ENCODE data around the gene KAT6B. TPM values are rescaled to one million over a fixed set of nuclear protein-coding genes. Genes with fewer than 3 reads are reported as not detected.

KAT6B gene
- total and polyA plus RNA-seq, 2 donors (not counting 1 experiment from before 2014, with no cell fraction given): 3.9 to 37.8 TPM

DNA sequence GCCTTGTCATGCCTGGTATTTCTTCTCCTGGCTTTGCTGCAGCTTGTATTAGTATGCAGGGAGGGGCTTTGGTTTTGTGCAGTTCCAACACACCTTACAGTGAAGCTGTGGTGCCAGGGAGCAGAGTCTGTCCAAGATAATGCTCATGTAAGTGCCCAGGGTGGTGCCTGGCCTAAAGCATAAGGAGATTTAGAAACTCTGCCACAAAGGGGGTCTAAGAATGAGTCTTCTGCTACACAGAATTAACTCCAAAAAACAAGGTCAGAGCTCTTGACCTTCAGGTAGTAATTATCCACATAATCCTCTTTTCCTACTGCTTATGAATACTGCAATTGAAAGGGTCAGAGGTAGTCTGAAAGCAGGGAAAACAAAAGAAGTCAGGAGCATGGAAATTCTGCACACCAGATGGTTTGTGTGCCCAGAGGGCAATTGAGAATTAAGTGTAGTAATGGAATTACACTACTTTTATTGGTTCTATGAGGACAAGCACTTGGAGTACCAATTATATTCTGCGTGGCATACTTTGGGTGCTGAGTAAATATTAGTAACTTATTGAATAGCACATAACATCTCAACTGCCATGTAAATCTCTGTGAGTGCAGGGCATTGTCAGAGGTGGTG is 121.5 kb downstream of the KAT6B start:
- Histone ChIP-seq H3K4me3 (replicated peaks in 1 of 4; ENCODE audit: control extremely low read depth in 1 of 4, insufficient read depth in 1 of 4, low read depth in 3 of 4, low read length in 4 of 4) (no peak overlapping the region), H3K9ac (ENCODE audit: insufficient read depth, low read length) (no peak overlapping the region), H3K36me3 (ENCODE audit: control insufficient read depth, insufficient read depth, low read length) (no peaks in the 10 kb centered on the region), H4K20me1 (ENCODE audit: control insufficient read depth, extremely low read depth, insufficient read depth, low read length) (no peaks in the 10 kb centered on the region), H3K79me2 (ENCODE audit: control insufficient read depth, insufficient read depth, low read length) (peaks cover 4% of the 10 kb centered on the region), H3K27ac (ENCODE audit: insufficient read depth, low read length) (no peak overlapping the region), H3K9me3 (ENCODE audit: control insufficient read depth, insufficient read depth, low read depth, low read length) (no peaks in the 10 kb centered on the region), H3K4me2 (ENCODE audit: extremely low read depth, insufficient read depth, low read length) (no peak overlapping the region), H3K4me1 (ENCODE audit: control insufficient read depth, extremely low read depth, insufficient read depth, low read length) (peaks cover 6% of the 10 kb centered on the region), H2AFZ (ENCODE audit: low read length) (no peak overlapping the region), H3K27me3 (ENCODE audit: control insufficient read depth, insufficient read depth, low read length) (no peaks in the 10 kb centered on the region)
- DNase-seq (ENCODE audit: low read depth in 2 of 2): no peak
- no peak for TF ChIP-seq EZH2 (IDR thresholded peaks at IDR 0.05; ENCODE audit: low read length, missing control alignments)
- TF ChIP-seq, protein P1, sequence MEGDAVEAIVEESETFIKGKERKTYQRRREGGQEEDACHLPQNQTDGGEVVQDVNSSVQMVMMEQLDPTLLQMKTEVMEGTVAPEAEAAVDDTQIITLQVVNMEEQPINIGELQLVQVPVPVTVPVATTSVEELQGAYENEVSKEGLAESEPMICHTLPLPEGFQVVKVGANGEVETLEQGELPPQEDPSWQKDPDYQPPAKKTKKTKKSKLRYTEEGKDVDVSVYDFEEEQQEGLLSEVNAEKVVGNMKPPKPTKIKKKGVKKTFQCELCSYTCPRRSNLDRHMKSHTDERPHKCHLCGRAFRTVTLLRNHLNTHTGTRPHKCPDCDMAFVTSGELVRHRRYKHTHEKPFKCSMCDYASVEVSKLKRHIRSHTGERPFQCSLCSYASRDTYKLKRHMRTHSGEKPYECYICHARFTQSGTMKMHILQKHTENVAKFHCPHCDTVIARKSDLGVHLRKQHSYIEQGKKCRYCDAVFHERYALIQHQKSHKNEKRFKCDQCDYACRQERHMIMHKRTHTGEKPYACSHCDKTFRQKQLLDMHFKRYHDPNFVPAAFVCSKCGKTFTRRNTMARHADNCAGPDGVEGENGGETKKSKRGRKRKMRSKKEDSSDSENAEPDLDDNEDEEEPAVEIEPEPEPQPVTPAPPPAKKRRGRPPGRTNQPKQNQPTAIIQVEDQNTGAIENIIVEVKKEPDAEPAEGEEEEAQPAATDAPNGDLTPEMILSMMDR (conservative IDR thresholded peaks at IDR 0.05 in 1 of 2, IDR thresholded peaks at IDR 0.05 in 1 of 2; ENCODE audit: low read depth in 1 of 2, low read length in 2 of 2): no peak

DNA sequence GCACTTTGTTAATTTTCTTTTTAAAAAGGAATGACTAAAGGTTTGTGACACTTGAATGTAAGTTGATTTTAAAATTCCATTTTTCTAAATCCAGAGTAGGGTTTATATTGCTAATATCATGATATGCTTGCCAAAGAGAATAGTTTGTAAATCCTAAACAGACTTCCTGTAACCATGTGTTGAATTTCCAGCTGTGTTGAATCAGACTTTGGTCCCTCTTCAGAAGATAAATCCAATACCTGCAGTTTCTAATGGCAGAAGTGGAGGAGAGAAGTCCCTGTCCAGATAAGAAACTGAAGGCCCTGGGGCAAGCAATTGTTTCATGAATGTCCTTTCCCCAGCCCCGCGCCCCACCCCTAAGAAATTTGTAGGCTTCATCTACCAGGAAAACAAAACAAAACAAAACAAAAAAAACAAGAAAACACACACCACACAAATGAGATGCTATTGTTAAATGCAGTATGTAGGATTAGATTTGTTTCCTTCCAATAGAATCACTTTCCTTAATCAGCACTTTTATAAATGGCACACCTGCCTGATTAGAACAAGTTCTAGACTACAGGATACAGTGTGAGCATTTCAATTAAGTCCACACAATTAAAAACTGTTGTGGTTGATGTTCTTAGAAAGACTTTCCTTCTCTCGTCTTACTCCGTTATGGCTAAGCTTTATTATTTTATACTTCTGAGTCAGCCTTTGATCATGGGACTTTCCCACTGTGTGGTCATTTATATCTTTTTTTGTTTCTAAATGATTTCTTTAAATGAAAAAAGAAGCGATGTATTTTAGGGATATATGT is 122.8 kb downstream of the KAT6B start:
- H3K4me3 ChIP-seq (replicated peaks in 1 of 4; ENCODE audit: control extremely low read depth in 1 of 4, insufficient read depth in 1 of 4, low read depth in 3 of 4, low read length in 4 of 4): no peak overlapping the region
- no peak overlapping the region for H3K9ac ChIP-seq (ENCODE audit: insufficient read depth, low read length)
- H3K36me3 ChIP-seq (ENCODE audit: control insufficient read depth, insufficient read depth, low read length): no peaks in the 10 kb centered on the region
- H4K20me1 ChIP-seq (ENCODE audit: control insufficient read depth, extremely low read depth, insufficient read depth, low read length): no peaks in the 10 kb centered on the region
- H3K27ac ChIP-seq (ENCODE audit: insufficient read depth, low read length): no peak overlapping the region
- no peaks in the 10 kb centered on the region for H3K9me3 ChIP-seq (ENCODE audit: control insufficient read depth, insufficient read depth, low read depth, low read length)
- DNase-seq (ENCODE audit: low read depth in 2 of 2): peak; percentile 39 to 45
- H3K27me3 ChIP-seq (ENCODE audit: control insufficient read depth, insufficient read depth, low read length): no peaks in the 10 kb centered on the region
- H3K79me2 ChIP-seq (ENCODE audit: control insufficient read depth, insufficient read depth, low read length): peaks cover 4% of the 10 kb centered on the region
- H3K4me2 ChIP-seq (ENCODE audit: extremely low read depth, insufficient read depth, low read length): peak overlapping the region; percentile 55
- H2AFZ ChIP-seq (ENCODE audit: low read length): no peak overlapping the region
- TF ChIP-seq, protein P1 (conservative IDR thresholded peaks at IDR 0.05 in 1 of 2, IDR thresholded peaks at IDR 0.05 in 1 of 2; ENCODE audit: low read depth in 1 of 2, low read length in 2 of 2): no peak
- TF ChIP-seq EZH2 (IDR thresholded peaks at IDR 0.05; ENCODE audit: low read length, missing control alignments): no peak
- peaks cover 6% of the 10 kb centered on the region for H3K4me1 ChIP-seq (ENCODE audit: control insufficient read depth, extremely low read depth, insufficient read depth, low read length)

DNA sequence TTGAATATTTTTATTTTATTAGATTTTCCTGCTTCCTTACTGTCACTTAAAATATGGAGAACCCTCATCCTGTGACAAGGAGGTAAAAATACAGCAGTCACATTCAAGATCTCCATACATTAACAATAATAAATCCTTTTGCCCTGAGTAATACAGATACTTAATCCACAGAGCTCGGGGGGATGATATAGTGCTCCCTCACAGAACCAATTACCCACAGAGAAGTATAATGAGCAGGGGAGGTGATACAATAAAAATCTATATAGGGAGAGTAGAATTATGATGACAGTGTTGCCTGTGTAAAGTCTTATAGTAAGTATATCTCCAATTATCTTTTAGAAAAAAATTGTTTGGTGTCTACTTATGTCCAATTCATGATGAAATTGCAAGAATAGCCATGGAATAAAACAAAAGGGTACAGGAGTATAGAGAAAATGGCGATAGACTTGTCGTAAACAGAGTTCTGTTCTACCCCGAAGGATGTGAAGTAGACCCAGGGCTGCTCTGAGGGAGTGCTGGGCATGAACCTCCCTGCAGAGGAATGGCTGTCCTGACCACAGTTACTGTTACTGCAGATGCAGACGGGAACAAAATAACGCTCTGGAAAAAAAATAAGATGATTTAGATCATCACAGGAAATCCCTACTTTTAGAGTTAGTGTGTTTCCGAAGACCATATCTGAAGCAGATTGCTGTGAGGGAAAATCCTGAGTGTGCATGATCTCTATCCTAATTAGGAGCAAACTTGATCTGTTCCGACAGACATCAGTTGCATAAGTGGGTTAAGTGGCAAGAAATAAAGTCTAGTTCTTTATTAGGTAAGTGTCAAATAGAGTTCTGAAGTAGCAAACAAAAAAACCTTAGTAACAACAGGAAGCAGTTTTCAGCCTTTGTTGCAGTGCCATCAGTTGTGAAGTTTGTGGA is 123.7 kb downstream of the KAT6B start:
- peak in 1 of 2 donors; percentile 14 for DNase-seq (ENCODE audit: low read depth in 2 of 2)
- Histone ChIP-seq H3K27ac (ENCODE audit: insufficient read depth, low read length) (no peak overlapping the region), H3K4me1 (ENCODE audit: control insufficient read depth, extremely low read depth, insufficient read depth, low read length) (peaks cover 6% of the 10 kb centered on the region), H3K79me2 (ENCODE audit: control insufficient read depth, insufficient read depth, low read length) (peaks cover 4% of the 10 kb centered on the region), H2AFZ (ENCODE audit: low read length) (no peak overlapping the region), H3K4me3 (replicated peaks in 1 of 4; ENCODE audit: control extremely low read depth in 1 of 4, insufficient read depth in 1 of 4, low read depth in 3 of 4, low read length in 4 of 4) (no peak overlapping the region), H3K36me3 (ENCODE audit: control insufficient read depth, insufficient read depth, low read length) (no peaks in the 10 kb centered on the region), H3K9ac (ENCODE audit: insufficient read depth, low read length) (no peak overlapping the region), H4K20me1 (ENCODE audit: control insufficient read depth, extremely low read depth, insufficient read depth, low read length) (no peaks in the 10 kb centered on the region), H3K27me3 (ENCODE audit: control insufficient read depth, insufficient read depth, low read length) (no peaks in the 10 kb centered on the region), H3K4me2 (ENCODE audit: extremely low read depth, insufficient read depth, low read length) (peak overlapping the region; percentile 49), H3K9me3 (ENCODE audit: control insufficient read depth, insufficient read depth, low read depth, low read length) (no peaks in the 10 kb centered on the region)
- TF ChIP-seq, protein P1 (conservative IDR thresholded peaks at IDR 0.05 in 1 of 2, IDR thresholded peaks at IDR 0.05 in 1 of 2; ENCODE audit: low read depth in 1 of 2, low read length in 2 of 2): no peak
- no peak for TF ChIP-seq EZH2 (IDR thresholded peaks at IDR 0.05; ENCODE audit: low read length, missing control alignments)

Data from fibroblast of lung (primary cell).